Right ventricle myocardium superior (tissue), 1 donor: Measurements from ENCODE around the gene PPFIA2. TPM values are rescaled to one million over a fixed set of nuclear protein-coding genes. Genes with fewer than 3 reads are reported as not detected.
A peak's percentile ranks its signal among the peaks of the same experiment; 100 is the strongest.

Experiments
- ATAC-seq: fragments of 200-7000 bp; cut with Tn5 transposase; one replicate; pipeline ENCODE4 v1.9.1; 2020; ENCODE audit warnings: mild to moderate bottlenecking; ENCODE audit not compliant: poor library complexity
- DNase-seq: peaks from one replicate; pipeline ENCODE4 v3.0.0-alpha.2; 2020
- intact Hi-C: fragments of 100-400 bp; cut with DNase I; formaldehyde crosslinking; loops from one replicate; pipeline ENCODE4 v1.11.2; 2022
- long read RNA-seq: library from polyadenylated mRNA; unstranded; transcript quantifications from one replicate; pipeline ENCODE4 v2.0.0, GENCODE V29; 2021
- total RNA-seq: library from RNA; stranded (reverse); fragmentation: NEBNext Ultra II Directional; extraction: Animal tissue kit (Norgen Biotek cat#: 25700); gene quantifications from one replicate; pipeline ENCODE4 v1.2.1, GENCODE V29; 2021
- donor health status: DM: no; HTN: yes; CAD: no; lungs with severe emphysema.

PPFIA2 gene
- total RNA-seq, result 0.35 TPM
- long read RNA-seq, result 0 reads

DNA sequence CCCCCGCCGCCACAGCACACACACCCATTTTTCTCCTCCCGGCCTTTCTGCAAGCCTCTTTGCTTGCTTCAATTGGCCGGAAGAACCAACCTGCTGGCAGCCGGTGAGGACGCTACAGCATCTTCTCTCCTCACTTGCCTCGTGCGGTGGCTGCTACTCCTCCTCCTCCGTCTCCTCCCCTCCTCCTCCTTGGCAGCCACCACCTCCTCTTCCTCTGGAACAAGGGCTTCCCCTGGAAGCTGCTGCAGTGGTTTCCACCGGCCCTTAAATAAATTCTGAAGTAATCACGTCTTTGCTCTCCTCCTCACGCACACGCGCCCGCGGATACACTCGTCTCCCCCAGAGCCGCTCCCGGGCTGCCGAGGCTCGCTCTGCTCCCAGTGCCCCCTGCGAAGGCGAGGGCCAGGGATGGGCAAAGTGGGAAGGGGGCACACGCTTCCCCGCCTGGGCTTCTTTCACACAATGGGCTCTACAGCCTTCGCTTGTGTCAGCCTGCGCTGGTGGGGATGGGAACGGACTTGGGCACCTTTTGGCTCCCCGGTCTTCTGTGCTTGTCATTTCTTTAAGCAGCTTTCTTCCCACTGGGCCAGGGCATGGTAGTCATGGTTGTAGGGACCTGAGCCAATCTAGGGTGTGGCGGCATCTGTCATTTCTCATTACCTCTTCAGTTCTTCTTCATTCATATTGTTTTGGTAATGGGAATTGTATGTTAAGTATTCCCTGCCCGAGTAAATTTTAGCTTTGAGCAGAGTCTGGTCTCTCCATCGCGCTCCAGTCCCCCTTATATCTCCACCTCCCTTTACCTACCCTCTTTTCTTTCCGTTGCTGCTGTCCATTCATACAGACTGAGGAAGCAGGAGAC, at the start of gene PPFIA2:
Gene PPFIA2, minus strand, starts transcription at position 161 of the 862 bp plus-strand sequence.
- intact Hi-C loops, result no loop called here
- peak; percentile 64 for ATAC-seq
- DNase-seq, result peak; percentile 47

DNA sequence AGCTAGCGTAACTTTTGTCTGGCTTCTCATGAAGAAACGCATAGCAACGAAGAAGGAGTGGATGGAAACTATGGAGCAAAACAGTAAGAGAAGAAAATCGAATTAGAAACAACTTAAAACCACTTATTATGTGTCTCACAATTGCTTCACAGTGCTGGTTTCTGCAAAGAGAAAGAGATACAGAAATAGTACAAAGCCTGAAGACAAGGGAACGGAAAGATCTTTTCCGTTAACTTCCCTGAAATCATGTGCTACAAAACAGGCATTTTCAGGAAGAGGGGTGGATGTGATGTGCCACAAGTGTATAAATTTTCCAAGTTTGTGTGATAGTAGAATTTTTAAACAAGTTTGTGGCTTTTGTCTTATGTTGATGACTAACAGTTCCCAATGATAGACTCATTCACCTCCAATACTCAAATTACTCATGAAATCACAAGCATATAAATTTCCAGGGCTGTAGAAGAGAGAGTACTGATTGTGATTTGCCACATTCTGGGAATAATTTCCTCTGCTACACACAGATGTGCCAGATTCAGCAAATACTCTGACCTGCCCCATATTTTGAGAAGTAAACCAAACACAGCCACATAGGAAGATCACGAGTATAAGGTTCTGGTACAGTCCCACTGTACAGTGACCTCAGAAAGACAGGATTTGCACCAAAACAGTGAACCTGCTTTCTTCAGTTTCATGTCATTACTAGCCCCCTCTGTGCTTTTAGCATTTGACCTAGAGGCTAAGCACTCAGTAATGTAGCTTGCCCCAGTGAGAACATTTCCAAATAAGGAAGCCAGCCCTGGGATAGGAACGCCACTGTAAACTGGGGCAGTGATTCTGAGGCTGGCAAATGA, 41.4 kb upstream of the PPFIA2 start:
- DNase-seq (no peak), ATAC-seq (no peak)
- intact Hi-C loops, result no loop called here

- ATAC-seq (no peak), DNase-seq (no peak)
- intact Hi-C loops, result no loop called here
Measured at GRCh38 chr12:81798294-81798693, 39.1 kb upstream of the PPFIA2 start.

GRCh38 chr12:81797100-81797499, 38.0 kb upstream of the PPFIA2 start:
- intact Hi-C loops, result no loop called here
- ATAC-seq, result no peak
- no peak for DNase-seq

DNA sequence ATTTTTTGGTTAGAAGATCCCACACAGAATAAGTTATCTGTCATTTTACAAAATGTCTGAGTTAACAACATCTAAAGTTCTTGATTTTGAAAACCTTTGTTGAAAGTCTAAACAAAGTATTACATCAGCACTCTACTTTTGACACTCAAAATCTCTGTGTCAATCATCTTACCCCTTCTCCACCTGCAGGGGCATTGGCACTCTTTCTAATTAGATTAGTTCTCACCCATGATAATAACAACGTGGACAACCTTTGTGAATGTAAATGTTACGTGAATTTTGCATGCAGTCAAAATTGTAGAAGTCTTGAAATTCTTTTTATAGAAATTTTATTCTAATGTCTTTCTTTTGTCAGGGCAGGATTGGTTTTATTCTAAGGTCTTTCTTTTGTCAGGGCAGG, 33.5 kb upstream of the PPFIA2 start:
- intact Hi-C loops, result no loop called here
- DNase-seq (no peak), ATAC-seq (no peak)

- intact Hi-C loops, result no loop called here
- no peak for DNase-seq
- ATAC-seq, result no peak
Measured at GRCh38 chr12:81779216-81779615, 20.1 kb upstream of the PPFIA2 start.

GRCh38 chr12:81778719-81779118, 19.6 kb upstream of the PPFIA2 start:
- ATAC-seq (no peak), DNase-seq (no peak)
- intact Hi-C loops, result no loop called here

- peak; percentile 43 for DNase-seq
- ATAC-seq, result peak; percentile 75
- intact Hi-C loops, result no loop called here
Measured at GRCh38 chr12:81758421-81759189, 545 bp downstream of the PPFIA2 start.

- intact Hi-C loops, result no loop called here
- no peak for DNase-seq
- ATAC-seq, result no peak
Measured at GRCh38 chr12:81757731-81758365, 1.3 kb downstream of the PPFIA2 start.

GRCh38 chr12:81729781-81730180, 29.4 kb downstream of the PPFIA2 start:
- DNase-seq (no peak), ATAC-seq (peak; percentile 95)

GRCh38 chr12:81727391-81727790, 31.8 kb downstream of the PPFIA2 start:
- intact Hi-C loops, result no loop called here
- DNase-seq, result no peak
- no peak for ATAC-seq

More at GRCh38 chr12:81729781-81730180, 29.4 kb downstream of the PPFIA2 start:
- intact Hi-C loops, result no loop called here

GRCh38 chr12:81726634-81727033, 32.5 kb downstream of the PPFIA2 start:
- intact Hi-C loops, result no loop called here
- no peak for ATAC-seq

DNA sequence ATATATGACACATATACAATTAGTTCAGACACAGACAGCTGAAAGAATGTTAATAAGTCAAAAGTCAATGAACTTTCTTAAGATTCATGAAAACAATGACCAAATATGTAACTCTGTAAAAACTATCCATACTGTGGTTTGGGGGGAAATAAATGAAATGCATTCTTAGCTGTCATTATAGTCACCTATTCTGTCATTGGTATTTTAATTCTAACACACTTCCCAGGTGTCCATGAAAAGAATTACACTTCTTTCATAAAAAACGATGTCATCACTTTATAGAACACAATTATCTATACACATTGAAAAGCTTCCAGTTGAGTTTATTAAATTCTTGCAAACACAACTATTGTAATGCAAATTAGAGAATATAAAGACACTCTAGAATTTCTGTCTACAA, 35.8 kb downstream of the PPFIA2 start:
- ATAC-seq (no peak), DNase-seq (no peak)
- intact Hi-C loops, result no loop called here

More at GRCh38 chr12:81726634-81727033, 32.5 kb downstream of the PPFIA2 start:
- DNase-seq, result no peak

GRCh38 chr12:81722004-81722403, 37.1 kb downstream of the PPFIA2 start:
- ATAC-seq (no peak), DNase-seq (no peak)
- intact Hi-C loops, result no loop called here

GRCh38 chr12:81718616-81719015, 40.5 kb downstream of the PPFIA2 start:
- ATAC-seq (no peak), DNase-seq (no peak)
- intact Hi-C loops, result no loop called here

GRCh38 chr12:81712536-81712935, 46.6 kb downstream of the PPFIA2 start:
- ATAC-seq (no peak), DNase-seq (no peak)
- intact Hi-C loops, result no loop called here

DNA sequence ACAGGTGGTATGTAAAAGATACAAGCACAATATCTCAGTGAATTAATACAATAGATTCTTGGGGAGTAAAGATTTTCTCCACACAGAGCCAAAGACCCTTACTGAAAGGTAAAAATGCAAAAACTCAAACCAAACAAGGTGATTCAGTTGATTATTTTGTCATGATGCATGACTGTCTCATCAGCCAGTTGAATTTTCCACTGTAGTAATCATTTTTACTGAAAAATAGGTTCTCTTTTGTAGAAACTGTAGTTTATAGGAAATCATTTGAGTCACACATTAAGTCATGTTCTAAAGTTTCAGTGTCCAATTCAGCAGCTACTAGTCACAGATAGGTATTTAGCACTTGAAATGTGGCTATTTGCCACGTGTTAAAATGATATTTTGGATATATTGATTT, 53.6 kb downstream of the PPFIA2 start:
- intact Hi-C loops, result no loop called here
- ATAC-seq (no peak), DNase-seq (no peak)

- ATAC-seq (no peak), DNase-seq (no peak)
- intact Hi-C loops, result no loop called here
Measured at GRCh38 chr12:81699551-81699950, 59.6 kb downstream of the PPFIA2 start.

- ATAC-seq, result no peak
- DNase-seq, result no peak
- intact Hi-C loops, result no loop called here
Measured at GRCh38 chr12:81692008-81692407, 67.1 kb downstream of the PPFIA2 start.
